Stimulated activated CD8-positive, alpha-beta memory T cell treated with anti-CD3 and anti-CD28 coated beads, Interleukin-4, amount 100 ng/mL, for 1 hour (primary cell): ENCODE measurements around the gene ARID1B.

Source experiments
- DNase-seq, 2 donors: peaks; one replicate each; pipeline ENCODE4 v3.0.0-alpha.2; 2020; ENCODE audit warnings: low read depth in 2 of 2, low spot score in 1 of 2

ARID1B gene

DNA sequence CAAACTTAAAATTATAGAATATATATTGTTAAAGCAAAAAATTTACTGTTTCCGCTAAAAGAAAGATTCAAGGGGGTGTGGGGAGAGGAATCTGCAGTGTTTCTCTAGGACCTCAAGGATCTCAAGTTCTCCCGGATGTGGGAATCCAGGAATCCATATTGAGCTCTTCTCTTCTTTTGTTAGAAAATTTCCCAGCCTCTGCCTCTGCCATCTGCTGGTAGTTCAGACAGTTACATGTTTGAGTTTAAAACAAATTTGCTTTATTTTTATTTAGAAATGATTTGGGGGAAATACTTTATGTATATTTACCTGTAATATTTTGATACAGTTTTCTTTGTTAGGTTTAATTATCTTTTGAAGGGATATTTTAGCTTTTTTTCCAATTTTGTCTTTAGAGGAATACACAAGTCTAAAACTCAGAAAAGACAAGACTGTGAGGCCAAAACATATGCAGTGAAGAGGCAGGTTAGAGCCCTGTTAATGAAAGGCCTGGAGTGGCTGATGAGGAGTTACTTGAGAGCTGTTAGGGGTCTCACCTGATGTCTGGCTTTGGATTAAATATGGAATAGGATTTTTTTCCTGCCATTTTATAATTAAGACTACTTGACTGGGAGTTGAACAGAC, 268.8 kb downstream of the ARID1B start:
- no peak for DNase-seq

DNA sequence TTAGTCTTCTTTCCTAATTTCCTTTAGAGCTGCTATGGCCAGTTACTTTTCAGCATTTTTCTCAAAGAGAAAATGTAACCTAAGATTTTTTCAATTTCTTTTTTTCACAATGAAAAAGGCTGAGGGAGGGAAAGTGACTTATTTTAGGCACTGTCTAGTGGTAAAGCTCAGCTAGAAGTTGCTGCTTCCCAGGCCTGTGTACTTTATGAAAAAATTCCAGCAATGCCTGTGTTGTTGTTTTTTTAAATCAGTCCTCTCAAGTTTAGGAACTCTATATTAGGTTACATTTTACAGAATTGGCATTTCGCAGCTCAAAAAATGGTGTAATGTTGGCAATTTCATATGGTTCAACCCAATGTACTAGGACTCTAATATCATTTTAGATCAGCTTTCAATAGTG, 269.6 kb downstream of the ARID1B start:
- DNase-seq: no peak

DNA sequence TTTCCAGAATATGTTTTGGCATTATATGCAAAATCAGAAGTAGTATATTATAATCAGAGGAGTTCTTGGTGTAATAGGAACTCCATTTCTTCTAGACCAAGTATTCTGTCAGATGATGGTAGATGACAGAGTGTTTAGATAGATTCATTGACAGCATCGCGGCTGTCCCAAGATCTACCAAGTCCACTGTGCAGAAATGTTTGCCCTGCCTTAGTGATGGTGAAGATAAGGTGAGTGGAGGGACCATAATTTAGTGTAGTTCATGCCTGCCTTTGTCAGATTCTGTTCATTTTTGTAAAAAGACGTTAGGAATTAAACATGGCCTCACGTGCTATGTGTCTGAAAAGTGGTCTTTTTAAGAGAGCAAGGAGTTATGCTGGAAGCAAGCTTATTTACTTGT, 270.1 kb downstream of the ARID1B start:
- no peak for DNase-seq

- DNase-seq: no peak
Measured at GRCh38 chr6:157047951-157048350, 270.8 kb downstream of the ARID1B start.

- no peak for DNase-seq
Measured at GRCh38 chr6:157049133-157049532, 272.0 kb downstream of the ARID1B start.

- no peak for DNase-seq
Measured at GRCh38 chr6:157050537-157051265, 273.5 kb downstream of the ARID1B start.

DNA sequence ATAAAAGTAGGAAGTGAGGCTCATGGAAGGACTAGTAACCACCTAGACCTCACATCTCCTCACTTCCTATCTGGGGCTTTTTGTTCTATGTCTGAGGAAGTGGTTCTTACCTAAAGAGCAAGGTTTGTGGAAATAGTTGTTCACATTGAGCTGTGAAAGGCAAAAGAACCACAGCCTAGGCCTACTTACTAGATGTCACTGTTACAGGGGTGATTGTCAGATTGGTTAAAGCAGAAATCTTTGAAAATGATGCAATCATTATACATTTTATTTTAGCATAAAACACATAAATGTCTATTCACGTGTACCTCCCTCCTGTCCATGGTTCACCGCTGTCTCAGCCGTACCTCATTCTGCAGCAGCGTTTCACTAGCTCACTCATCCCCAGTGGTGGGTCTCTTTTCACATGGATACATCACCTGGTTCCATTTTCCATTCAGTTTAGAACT, 277.4 kb downstream of the ARID1B start:
- DNase-seq: no peak

- no peak for DNase-seq
Measured at GRCh38 chr6:157055863-157056262, 278.7 kb downstream of the ARID1B start.

- DNase-seq: no peak
Measured at GRCh38 chr6:157056275-157056674, 279.1 kb downstream of the ARID1B start.

GRCh38 chr6:157058574-157058973, 281.4 kb downstream of the ARID1B start:
- no peak for DNase-seq

DNA sequence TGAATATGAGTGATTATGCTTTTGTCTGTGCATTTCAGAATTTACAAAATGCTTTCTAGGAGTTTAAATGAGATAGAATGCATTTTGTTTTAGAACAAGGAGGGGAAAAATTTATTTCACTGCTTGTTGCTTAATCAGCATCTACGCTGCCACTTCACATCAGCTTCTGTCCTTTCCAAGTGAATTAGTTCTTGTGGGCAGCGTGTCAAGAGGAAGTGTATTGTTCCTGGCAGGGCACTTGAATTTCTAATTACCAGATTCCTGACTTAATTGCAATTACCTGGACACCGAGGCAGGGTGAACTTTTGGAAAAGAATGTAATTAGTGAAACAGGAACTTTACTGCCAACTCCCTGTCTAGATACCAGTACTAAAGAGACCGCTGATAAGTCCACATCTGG, 282.6 kb downstream of the ARID1B start:
- DNase-seq: no peak

DNA sequence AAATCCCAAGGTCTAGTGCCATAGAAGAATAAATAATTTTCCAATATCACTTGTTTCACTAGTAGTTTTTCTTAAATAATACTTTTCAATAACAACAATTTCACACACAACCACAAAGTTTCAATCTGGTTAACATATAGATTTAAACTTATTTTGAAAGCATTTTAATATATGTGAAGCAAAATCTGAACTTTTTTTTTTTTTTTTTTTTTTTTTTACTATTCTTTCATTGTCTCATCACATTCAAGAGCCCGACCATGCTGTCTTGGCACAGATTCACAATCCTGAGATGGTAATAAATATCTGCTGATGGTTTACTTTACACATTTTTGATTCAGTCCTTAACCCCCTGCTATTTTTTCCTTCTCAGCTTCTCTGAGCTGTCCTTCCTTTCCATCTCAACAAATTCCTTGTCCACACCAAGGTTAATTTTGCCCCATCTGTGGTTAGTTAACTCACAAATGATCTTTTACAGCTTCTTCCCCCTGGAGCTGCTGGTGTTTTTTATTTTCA, 283.3 kb downstream of the ARID1B start:
- DNase-seq: no peak

- no peak for DNase-seq
Measured at GRCh38 chr6:157061770-157062594, 284.8 kb downstream of the ARID1B start.

GRCh38 chr6:157063176-157063905, 286.2 kb downstream of the ARID1B start:
- DNase-seq: no peak

GRCh38 chr6:157063923-157064322, 286.7 kb downstream of the ARID1B start:
- DNase-seq: no peak

DNA sequence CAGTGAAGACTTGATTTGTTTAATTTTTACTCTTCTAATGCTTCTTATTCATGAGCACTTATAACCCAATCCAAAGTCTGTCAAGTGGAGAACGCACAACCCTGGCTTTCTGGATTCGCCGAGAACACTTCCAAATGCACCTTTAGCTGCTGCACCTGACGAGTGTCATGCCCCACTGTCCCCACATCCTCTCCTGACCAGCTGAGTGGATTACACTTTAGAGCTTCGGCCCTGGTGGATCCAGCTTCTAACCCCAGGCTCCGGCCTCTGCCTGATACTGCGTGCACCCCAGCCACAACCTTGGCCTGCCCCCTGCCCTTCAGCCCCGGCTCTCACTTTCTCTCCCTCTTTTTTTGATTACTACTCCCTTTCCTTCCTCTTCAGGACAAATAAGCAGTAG, 287.3 kb downstream of the ARID1B start:
- no peak for DNase-seq

DNA sequence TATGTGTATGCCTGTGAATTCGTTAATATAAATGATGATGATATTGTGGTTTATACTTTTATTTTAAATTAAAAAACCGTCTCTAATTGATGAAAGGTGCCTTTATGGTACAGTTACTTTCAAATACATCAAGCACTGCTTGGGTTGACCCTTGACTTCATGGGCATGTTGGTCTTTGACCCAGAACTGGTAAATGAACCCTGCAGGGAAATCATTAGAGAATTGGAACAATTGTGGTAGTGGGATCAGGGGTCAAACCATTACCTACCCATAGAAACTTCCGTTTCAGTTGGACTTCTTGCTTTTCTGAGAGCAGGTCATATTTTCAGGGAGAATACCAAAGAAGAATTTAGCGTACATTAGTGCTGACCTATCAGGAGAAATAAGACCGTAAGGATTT, 288.2 kb downstream of the ARID1B start:
- DNase-seq: no peak

- no peak for DNase-seq
Measured at GRCh38 chr6:157066781-157067491, 289.8 kb downstream of the ARID1B start.

- DNase-seq: no peak
Measured at GRCh38 chr6:157067507-157067906, 290.3 kb downstream of the ARID1B start.

DNA sequence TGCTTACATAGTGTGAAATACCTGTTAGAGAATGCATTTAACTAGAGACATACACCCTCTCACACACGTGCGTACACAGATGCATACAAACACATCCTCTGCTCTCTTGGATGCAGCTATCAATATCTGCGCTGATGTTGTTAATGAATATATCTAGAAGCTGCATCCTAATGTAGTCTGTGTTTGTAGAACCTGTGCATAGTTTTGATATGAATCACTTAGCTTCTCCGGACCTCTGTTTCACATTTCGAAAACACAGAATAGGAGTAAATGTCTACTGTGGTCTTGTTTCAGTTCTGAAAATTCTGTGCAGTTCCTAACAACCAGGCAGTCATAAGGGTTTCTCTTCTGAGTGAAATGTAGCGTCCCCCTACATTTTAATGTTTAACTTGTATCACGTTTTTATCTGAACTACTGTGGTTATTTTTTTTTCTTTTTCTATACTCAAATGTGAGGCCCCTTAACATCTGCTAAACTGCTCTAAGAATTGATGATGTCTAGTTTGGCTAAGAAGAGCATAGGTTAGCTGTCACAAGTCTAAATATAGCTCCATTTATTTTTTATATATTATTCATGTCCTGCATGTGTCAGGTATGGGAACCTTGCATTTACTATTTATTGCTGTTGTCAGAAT, 291.6 kb downstream of the ARID1B start:
- no peak for DNase-seq
